Daoy (cell line): ENCODE results near the gene MEP1A. TPM values are rescaled to one million over a fixed set of nuclear protein-coding genes. Genes with fewer than 3 reads are reported as not detected.
"Not testable (repeated sequence)": the region's sequence is repeated elsewhere in the genome, so short reads cannot be mapped to it uniquely, and the experiment has no call there.

Experiments
- DNase-seq: peaks from one replicate; pipeline ENCODE4 v3.0.0-alpha.2; 2015; ENCODE audit warnings: low read depth
- total RNA-seq: library from RNA; depleted of rRNA; stranded (reverse); fragments of >200 nt; shearing (Covaris generic); gene quantifications from 2 replicates; pipeline ENCODE4 v1.2.3, GENCODE V29; 2014

Gene MEP1A
- total RNA-seq, 1 experiment from 2014 or later = not detected

GRCh38 chr6:46834257-46834916 lies 41.2 kb downstream of the MEP1A start:
- DNase-seq = not testable (repeated sequence)

GRCh38 chr6:46834991-46835390 lies 41.8 kb downstream of the MEP1A start:
- DNase-seq = not testable (repeated sequence)

- DNase-seq = no peak
Measured at GRCh38 chr6:46838033-46838432, 44.8 kb downstream of the MEP1A start.

- not testable (repeated sequence) for DNase-seq
Measured at GRCh38 chr6:46842252-46842846, 49.2 kb downstream of the MEP1A start.

- DNase-seq = no peak
Measured at GRCh38 chr6:46845126-46845525, 51.9 kb downstream of the MEP1A start.

GRCh38 chr6:46848684-46849360 lies 55.6 kb downstream of the MEP1A start:
- DNase-seq = peak; percentile 95

GRCh38 chr6:46849361-46849690 lies 56.1 kb downstream of the MEP1A start:
- peak; percentile 65 for DNase-seq

GRCh38 chr6:46850792-46851191 lies 57.6 kb downstream of the MEP1A start:
- DNase-seq = no peak

- DNase-seq = not testable (repeated sequence)
Measured at GRCh38 chr6:46851576-46851975, 58.4 kb downstream of the MEP1A start.

GRCh38 chr6:46855966-46856365 lies 62.8 kb downstream of the MEP1A start:
- DNase-seq = peak; percentile 23

- DNase-seq = no peak
Measured at GRCh38 chr6:46862381-46862780, 69.2 kb downstream of the MEP1A start.

- no peak for DNase-seq
Measured at GRCh38 chr6:46863791-46864190, 70.6 kb downstream of the MEP1A start.

GRCh38 chr6:46865221-46865620 lies 72.0 kb downstream of the MEP1A start:
- DNase-seq = no peak

GRCh38 chr6:46867411-46867810 lies 74.2 kb downstream of the MEP1A start:
- no peak for DNase-seq

GRCh38 chr6:46876126-46876525 lies 82.9 kb downstream of the MEP1A start:
- DNase-seq = peak; percentile 75

- DNase-seq = no peak
Measured at GRCh38 chr6:46879003-46879402, 85.8 kb downstream of the MEP1A start.

GRCh38 chr6:46882645-46883044 lies 89.5 kb downstream of the MEP1A start:
- DNase-seq = no peak

GRCh38 chr6:46888031-46888430 lies 94.8 kb downstream of the MEP1A start:
- peak; percentile 45 for DNase-seq

GRCh38 chr6:46888578-46888977 lies 95.4 kb downstream of the MEP1A start:
- peak; percentile 36 for DNase-seq
